CD4-positive, alpha-beta T cell treated with Interleukin-1 beta for 1 hour (primary cell): ENCODE results near the gene TMEM147.
A peak's percentile ranks its signal among the peaks of the same experiment; 100 is the strongest.

Experiments used
- DNase-seq, 2 donors: peaks; one replicate each; pipeline ENCODE4 v3.0.0-alpha.2; 2020 to 2022

The TMEM147 gene

GRCh38 chr19:35521124-35521743 is 24.2 kb upstream of the TMEM147 start:
- DNase-seq = no peak

- DNase-seq = no peak
Measured at GRCh38 chr19:35522745-35523327, 22.6 kb upstream of the TMEM147 start.

- no peak for DNase-seq
Measured at GRCh38 chr19:35524181-35524837, 21.1 kb upstream of the TMEM147 start.

- DNase-seq = no peak
Measured at GRCh38 chr19:35525873-35526272, 19.6 kb upstream of the TMEM147 start.

GRCh38 chr19:35528218-35529038 is 17.0 kb upstream of the TMEM147 start, which contains the start of gene SBSN:
TSS of gene SBSN (minus strand) at chr19:35528311. CDS start at chr19:35528281, 30 bp downstream.
- DNase-seq = no peak

- DNase-seq = no peak
Measured at GRCh38 chr19:35529241-35530218, 15.9 kb upstream of the TMEM147 start.

- DNase-seq = no peak
Measured at GRCh38 chr19:35531291-35531690, 14.1 kb upstream of the TMEM147 start.

- DNase-seq = no peak
Measured at GRCh38 chr19:35533201-35533821, 12.1 kb upstream of the TMEM147 start, which contains the start of gene GAPDHS. TSS of gene GAPDHS (plus strand) at chr19:35533456. CDS start at chr19:35533528, 72 bp downstream.

- peak; percentile 39 to 46 for DNase-seq
Measured at GRCh38 chr19:35533822-35534392, 11.5 kb upstream of the TMEM147 start.

- no peak for DNase-seq
Measured at GRCh38 chr19:35534803-35535480, 10.5 kb upstream of the TMEM147 start.

- DNase-seq = no peak
Measured at GRCh38 chr19:35539314-35539713, 6.1 kb upstream of the TMEM147 start.

- DNase-seq = no peak
Measured at GRCh38 chr19:35539850-35540249, 5.6 kb upstream of the TMEM147 start.

GRCh38 chr19:35540356-35540927 is 5.0 kb upstream of the TMEM147 start:
- no peak for DNase-seq

- no peak for DNase-seq
Measured at GRCh38 chr19:35542209-35542608, 3.2 kb upstream of the TMEM147 start.

GRCh38 chr19:35543280-35544109 is 1.9 kb upstream of the TMEM147 start:
- DNase-seq = no peak

GRCh38 chr19:35544110-35544802 is 1.2 kb upstream of the TMEM147 start:
- no peak for DNase-seq

- peak; percentile 39 to 55 for DNase-seq
Measured at GRCh38 chr19:35545855-35546381, 492 bp downstream of the TMEM147 start.

GRCh38 chr19:35546532-35546931 is 1.1 kb downstream of the TMEM147 start:
- DNase-seq = no peak
